IMR-90 (cell line): ENCODE results near the gene DCLRE1C. TPM values are rescaled to one million over a fixed set of nuclear protein-coding genes. Genes with fewer than 3 reads are reported as not detected.
"Not testable (repeated sequence)": the region's sequence is repeated elsewhere in the genome, so short reads cannot be mapped to it uniquely, and the experiment has no call there.

ENCODE experiments used
- ATAC-seq: fragments of 200-7000 bp; cut with Tn5 transposase; 2 replicates; pipeline ENCODE4 v1.9.1; 2020; ENCODE audit warnings: low read depth, mild to moderate bottlenecking, moderate library complexity
- BruUV-seq: library from RNA; stranded (reverse); fragments of 400-500 nt; replicated peaks from 2 replicates; lab custom pipeline; 2021; lab: Mats Ljungman, UMichigan
- CTCF ChIA-PET: fragments of 300-600 bp; formaldehyde crosslinking; extraction: SDS; loops from one replicate; lab custom pipeline; 2021; ENCODE audit warnings: antibody characterized with exemption; lab: Yijun Ruan, JAX
- POLR2A ChIA-PET: fragments of 300-600 bp; sonication (Branson Sonifier 250); formaldehyde crosslinking; loops from one replicate; lab custom pipeline; 2022; ENCODE audit warnings: antibody characterized with exemption; ENCODE audit not compliant: unreplicated experiment; lab: Charles Lee
- DNase-seq: peaks from one replicate; pipeline ENCODE4 v3.0.0; 2013
- H2AFZ ChIP-seq: replicated peaks from 2 replicates; pipeline ENCODE3; 2013; ENCODE audit warnings: low read length, mild to moderate bottlenecking; ENCODE audit not compliant: poor library complexity
- H2AK5ac ChIP-seq: 2 replicates; pipeline ENCODE4 v1.6.1; 2013; ENCODE audit warnings: low read depth, low read length, inconsistent platforms
- H2AK9ac ChIP-seq: replicated peaks from 2 replicates; pipeline ENCODE3; 2013; ENCODE audit warnings: mild to moderate bottlenecking, low read depth, low read length, moderate library complexity; ENCODE audit not compliant: poor library complexity
- H2BK120ac ChIP-seq: 2 replicates; pipeline ENCODE4 v1.6.1; 2013; ENCODE audit warnings: low read depth, low read length, inconsistent platforms
- H2BK15ac ChIP-seq: 3 replicates; pipeline ENCODE4 v1.6.1; 2013; ENCODE audit warnings: low read depth, low read length, inconsistent platforms
- H2BK20ac ChIP-seq: 2 replicates; pipeline ENCODE4 v1.6.1; 2013; ENCODE audit warnings: low read depth, mild to moderate bottlenecking, inconsistent platforms, low read length, moderate library complexity
- H2BK5ac ChIP-seq: 2 replicates; pipeline ENCODE4 v1.6.1; 2013; ENCODE audit warnings: mild to moderate bottlenecking, low read depth, low read length, inconsistent platforms; ENCODE audit not compliant: poor library complexity, severe bottlenecking
- H3K14ac ChIP-seq: replicated peaks from 2 replicates; pipeline ENCODE4 v1.6.1; 2013; ENCODE audit warnings: low read depth, low read length, inconsistent platforms
- H3K18ac ChIP-seq: 2 replicates; pipeline ENCODE4 v1.6.1; 2013; ENCODE audit warnings: low read depth, low read length, control low read depth
- H3K23ac ChIP-seq: 2 replicates; pipeline ENCODE4 v1.6.1; 2013; ENCODE audit warnings: low read depth, low read length, inconsistent platforms
- H3K27ac ChIP-seq: 2 replicates; pipeline ENCODE4 v1.5.1; 2013; ENCODE audit warnings: mild to moderate bottlenecking, control low read depth, low read length; ENCODE audit not compliant: insufficient read depth
- H3K27me3 ChIP-seq: 2 replicates; pipeline ENCODE4 v1.6.1; 2013; ENCODE audit warnings: low read length; ENCODE audit not compliant: control insufficient read depth, insufficient read depth
- H3K36me3 ChIP-seq: 2 replicates; pipeline ENCODE4 v1.6.1; 2013; ENCODE audit warnings: low read length, mixed read lengths; ENCODE audit not compliant: control insufficient read depth, insufficient read depth
- H3K4ac ChIP-seq: 2 replicates; pipeline ENCODE4 v1.6.1; 2013; ENCODE audit warnings: low read depth, low read length, inconsistent platforms
- H3K4me1 ChIP-seq: 2 replicates; pipeline ENCODE4 v1.6.1; 2013; ENCODE audit warnings: low read length, mixed read lengths; ENCODE audit not compliant: control insufficient read depth, insufficient read depth
- H3K4me2 ChIP-seq: 2 replicates; pipeline ENCODE4 v1.6.1; 2013; ENCODE audit warnings: low read depth, mild to moderate bottlenecking, control low read depth, low read length, moderate library complexity
- H3K4me3 ChIP-seq: 2 replicates; pipeline ENCODE4 v1.5.1; 2013; ENCODE audit warnings: low read depth, mild to moderate bottlenecking, control low read depth, low read length, moderate library complexity; ENCODE audit not compliant: insufficient read depth
- H3K56ac ChIP-seq: 2 replicates; pipeline ENCODE4 v1.6.1; 2013; ENCODE audit warnings: low read length, inconsistent platforms; ENCODE audit not compliant: insufficient read depth; ENCODE audit errors: extremely low read depth
- H3K79me1 ChIP-seq, 2 experiments: 2 replicates each; pipeline ENCODE4 v1.6.1; 2013; ENCODE audit warnings: low read length in 2 of 2, inconsistent platforms in 1 of 2, low read depth in 1 of 2
- H3K9ac ChIP-seq: 2 replicates; pipeline ENCODE4 v1.6.1; 2013; ENCODE audit warnings: low read depth, low read length, control low read depth
- H3K9me1 ChIP-seq: 2 replicates; pipeline ENCODE4 v1.6.1; 2013; ENCODE audit warnings: low read length, inconsistent platforms; ENCODE audit not compliant: insufficient read depth
- H3K9me3 ChIP-seq: 2 replicates; pipeline ENCODE4 v1.6.1; 2013; ENCODE audit warnings: low read length; ENCODE audit not compliant: control insufficient read depth, insufficient read depth
- H4K20me1 ChIP-seq: 2 replicates; pipeline ENCODE4 v1.6.1; 2013; ENCODE audit warnings: low read length, inconsistent platforms; ENCODE audit not compliant: insufficient read depth
- H4K5ac ChIP-seq: 2 replicates; pipeline ENCODE4 v1.6.1; 2013; ENCODE audit warnings: mild to moderate bottlenecking, low read depth, low read length, control low read depth
- H4K8ac ChIP-seq, 2 experiments: 2 replicates each; pipeline ENCODE4 v1.6.1; 2013; ENCODE audit warnings: low read depth in 2 of 2, low read length in 2 of 2, control low read depth in 1 of 2, inconsistent platforms in 1 of 2
- H4K91ac ChIP-seq: 2 replicates; pipeline ENCODE4 v1.6.1; 2013; ENCODE audit warnings: low read depth, low read length, inconsistent platforms; ENCODE audit not compliant: insufficient read depth
- WGBS, 2 experiments: methylation state at CpG; one replicate each; pipeline versions ENCODE4 v1.1.5 to v1.1.7; 2013; ENCODE audit warnings: missing lambda C conversion rate in 2 of 2; ENCODE audit not compliant: insufficient read length in 1 of 2; ENCODE audit errors: extremely low coverage in 2 of 2; 5-methylcytosine and 5-hydroxymethylcytosine counted together
- dilution Hi-C: fragments of 300-500 bp; cut with HindIII; formaldehyde crosslinking; loops from one replicate; pipeline ENCODE4 v1.14.3; 2018; ENCODE audit warnings: low sequenced_read_pairs; ENCODE audit not compliant: unreplicated experiment
- in situ Hi-C: fragments of 300-500 bp; cut with MboI; formaldehyde crosslinking; loops from 3 replicates; pipeline ENCODE4 v1.14.3; 2019; ENCODE audit warnings: low sequenced_read_pairs, inconsistent platforms, mixed read lengths
- intact Hi-C: fragments of 100-400 bp; cut with micrococcal nuclease; formaldehyde crosslinking; loops from 2 replicates; pipeline ENCODE4 v1.10.0; 2022
- polyA plus RNA-seq, 3 experiments: library from polyadenylated mRNA; depleted of rRNA; stranded (reverse); fragments of >200 nt; gene quantifications; 2 replicates each; pipeline ENCODE4 v1.2.3, GENCODE V29; 2012; ENCODE audit warnings: low replicate concordance in 1 of 3
- total RNA-seq: library from RNA; depleted of rRNA; stranded (reverse); fragments of >200 nt; gene quantifications from 2 replicates; pipeline ENCODE4 v1.2.3, GENCODE V29; 2012

DCLRE1C gene
- total and polyA plus RNA-seq, 2 of the 4 experiments (the other 2 are of a cell fraction), result 2.9 to 8.1 TPM

DNA sequence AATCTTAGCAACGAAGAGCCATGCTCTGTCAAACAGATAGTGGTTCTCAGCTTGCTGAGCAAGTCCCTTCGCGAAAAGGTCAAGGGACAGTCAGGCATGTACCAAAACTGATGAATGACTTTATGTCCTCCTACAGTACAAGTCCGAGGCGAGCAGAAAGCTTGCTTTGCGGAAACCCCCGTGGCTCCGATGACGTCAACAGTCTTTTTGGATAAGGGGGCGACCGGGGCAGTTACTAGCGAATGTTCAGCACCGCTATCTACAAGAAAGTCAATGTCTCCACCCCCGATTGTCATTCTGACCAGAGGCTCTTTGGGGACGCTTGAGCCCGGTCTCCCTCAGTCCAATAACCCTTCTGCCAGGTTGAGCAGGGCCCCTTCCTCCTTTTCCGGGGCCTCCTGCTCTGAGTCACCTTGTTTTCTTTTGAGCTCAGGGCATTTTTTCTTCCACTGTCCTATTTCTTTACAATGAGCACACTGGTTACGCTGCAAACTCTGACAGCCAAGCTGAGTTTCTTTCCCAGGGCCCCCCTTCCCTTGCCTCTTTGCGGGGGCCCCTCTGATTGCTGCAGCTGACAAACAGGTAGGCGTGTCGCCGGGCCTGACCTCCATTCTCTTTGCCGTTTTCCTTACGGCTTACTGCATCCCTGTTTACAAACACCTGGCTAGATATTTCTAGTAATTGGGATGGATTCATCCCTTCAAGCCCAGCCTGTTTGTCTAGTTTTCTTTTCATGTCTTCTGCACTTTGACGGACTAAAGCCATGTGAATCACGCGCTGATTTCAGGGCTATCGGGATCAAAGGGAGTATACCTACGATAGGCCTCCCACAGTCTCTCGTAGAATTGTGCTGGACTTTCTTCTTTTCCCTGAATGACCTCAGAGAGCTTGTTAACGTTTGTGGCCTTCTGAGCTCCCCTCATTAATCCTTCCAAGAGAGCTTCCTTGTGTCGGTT is 39.9 kb upstream of the DCLRE1C start:
- H3K23ac ChIP-seq, H3K56ac ChIP-seq, POLR2A ChIA-PET, H2AK5ac ChIP-seq, H2AFZ ChIP-seq, H2BK20ac ChIP-seq, H4K20me1 ChIP-seq, H2BK15ac ChIP-seq, H3K36me3 ChIP-seq, H3K4ac ChIP-seq, H3K9me3 ChIP-seq, DNase-seq, H3K27ac ChIP-seq, ATAC-seq, H4K8ac ChIP-seq, CTCF ChIA-PET, in situ Hi-C loops, H3K9me1 ChIP-seq, H3K9ac ChIP-seq, H3K14ac ChIP-seq, H2BK5ac ChIP-seq, H3K18ac ChIP-seq, H2BK120ac ChIP-seq, H3K27me3 ChIP-seq, H2AK9ac ChIP-seq, H4K5ac ChIP-seq, H4K91ac ChIP-seq, H3K4me2 ChIP-seq, intact Hi-C loops, H3K79me1 ChIP-seq, H3K4me3 ChIP-seq, dilution Hi-C loops, BruUV-seq, H3K4me1 ChIP-seq: not testable (repeated sequence)
- 83% methylated on average over 12 of the region's 32 CpGs; no CpG with 5 or more reads in 1 of the 2 experiments for WGBS, 2 experiments

GRCh38 chr10:14992336-14992735 is 38.4 kb upstream of the DCLRE1C start:
- ATAC-seq, H2AK9ac ChIP-seq, H4K20me1 ChIP-seq, POLR2A ChIA-PET, H3K79me1 ChIP-seq, H3K9me1 ChIP-seq, H3K9ac ChIP-seq, H3K4me3 ChIP-seq, H2BK5ac ChIP-seq, H3K4me1 ChIP-seq, H2AK5ac ChIP-seq, H4K5ac ChIP-seq, H3K9me3 ChIP-seq, H3K14ac ChIP-seq, DNase-seq, in situ Hi-C loops, intact Hi-C loops, H3K4ac ChIP-seq, H3K27ac ChIP-seq, H4K8ac ChIP-seq, H2BK120ac ChIP-seq, H2AFZ ChIP-seq, H3K4me2 ChIP-seq, H2BK20ac ChIP-seq, dilution Hi-C loops, H3K36me3 ChIP-seq, H3K18ac ChIP-seq, H3K23ac ChIP-seq, H3K27me3 ChIP-seq, CTCF ChIA-PET, BruUV-seq, H4K91ac ChIP-seq, H2BK15ac ChIP-seq, H3K56ac ChIP-seq: not testable (repeated sequence)
- WGBS, 2 experiments, result 80% methylated on average over 1 of the region's 9 CpGs; no CpG with 5 or more reads in 1 of the 2 experiments
